ENCODE results near the gene SSX3.
"Not testable (repeated sequence)": the region's sequence is repeated elsewhere in the genome, so short reads cannot be mapped to it uniquely, and the experiment has no call there.

DNA sequence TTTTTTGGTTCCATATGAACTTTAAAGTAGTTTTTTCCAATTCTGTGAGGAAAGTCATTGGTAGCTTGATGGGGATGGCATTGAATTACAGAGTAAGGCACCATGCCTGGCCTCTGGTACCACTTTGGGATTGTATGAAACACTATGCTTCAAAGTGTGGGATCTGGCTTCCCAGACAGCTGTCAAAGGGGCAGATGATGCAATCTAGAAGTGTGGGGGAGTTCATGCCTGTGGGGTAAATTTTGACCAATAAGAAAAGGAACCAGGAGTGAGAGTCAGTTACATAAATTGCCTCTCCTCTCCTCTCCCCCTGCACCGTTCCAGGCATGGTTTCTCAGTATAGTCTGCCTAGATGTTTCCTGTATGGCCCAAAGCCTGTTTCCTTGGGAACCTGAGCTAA, 41.3 kb upstream of the SSX3 start:
- TF ChIP-seq EP300 (IDR thresholded peaks at IDR 0.05; ENCODE audit: low read depth); CTCF (IDR thresholded peaks at IDR 0.05); POLR2A (IDR thresholded peaks at IDR 0.05): not testable (repeated sequence)

All from transverse colon (tissue), 3 donors.